Adipocyte (in vitro differentiated cells): ENCODE data around the gene C17orf58.

Experiments used
- DNase-seq: peaks from one replicate; pipeline ENCODE4 v3.0.0-alpha.2; 2015; ENCODE audit warnings: low read depth
- H3K27me3 ChIP-seq: replicated peaks from 2 replicates; pipeline ENCODE4 v1.7.0; 2013; ENCODE audit warnings: mild to moderate bottlenecking, low read length, moderate library complexity; ENCODE audit not compliant: control insufficient read depth, insufficient read depth
- H3K36me3 ChIP-seq: 2 replicates; pipeline ENCODE4 v1.7.0; 2013; ENCODE audit warnings: low read length, mild to moderate bottlenecking, moderate library complexity; ENCODE audit not compliant: control insufficient read depth, insufficient read depth, severe bottlenecking
- H3K4me1 ChIP-seq: 2 replicates; pipeline ENCODE4 v1.7.0; 2013; ENCODE audit warnings: mild to moderate bottlenecking, low read length, moderate library complexity; ENCODE audit not compliant: control insufficient read depth, insufficient read depth
- H3K4me3 ChIP-seq: 2 replicates; pipeline ENCODE4 v1.7.0; 2013; ENCODE audit warnings: mild to moderate bottlenecking, low read length, moderate library complexity
- H3K9ac ChIP-seq: 2 replicates; pipeline ENCODE4 v1.7.0; 2013; ENCODE audit warnings: mild to moderate bottlenecking, low read length, moderate library complexity
- H3K9me3 ChIP-seq: 2 replicates; pipeline ENCODE4 v1.7.0; 2013; ENCODE audit warnings: mild to moderate bottlenecking, low read length, moderate library complexity; ENCODE audit not compliant: control insufficient read depth

Gene C17orf58

DNA sequence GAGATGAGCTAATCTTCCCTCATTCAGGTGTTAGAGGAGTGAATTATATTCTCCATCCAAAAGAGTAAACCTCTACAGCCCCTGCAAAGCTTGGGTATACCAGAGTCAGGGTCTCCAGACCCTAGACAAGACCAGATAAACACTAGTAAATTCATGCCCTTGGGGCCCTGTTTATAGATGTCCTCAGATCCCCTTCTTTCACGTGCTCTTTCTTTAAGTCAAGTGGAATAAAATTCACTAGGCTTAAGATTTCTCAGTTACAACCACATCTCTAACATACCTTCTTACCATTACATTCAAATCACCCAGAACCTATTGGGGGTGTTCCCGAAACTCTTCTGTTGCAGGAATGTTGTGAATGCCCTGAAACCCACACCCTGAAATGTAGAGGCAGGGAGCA is 2.2 kb upstream of the C17orf58 start:
- H3K4me3 ChIP-seq, result no peak overlapping the region
- no peaks in the 10 kb centered on the region for H3K9me3 ChIP-seq
- H3K36me3 ChIP-seq, result no peaks in the 10 kb centered on the region
- H3K9ac ChIP-seq, result no peak overlapping the region
- peak; percentile 47 for DNase-seq
- no peaks in the 10 kb centered on the region for H3K27me3 ChIP-seq
- peaks cover 21% of the 10 kb centered on the region for H3K4me1 ChIP-seq

DNA sequence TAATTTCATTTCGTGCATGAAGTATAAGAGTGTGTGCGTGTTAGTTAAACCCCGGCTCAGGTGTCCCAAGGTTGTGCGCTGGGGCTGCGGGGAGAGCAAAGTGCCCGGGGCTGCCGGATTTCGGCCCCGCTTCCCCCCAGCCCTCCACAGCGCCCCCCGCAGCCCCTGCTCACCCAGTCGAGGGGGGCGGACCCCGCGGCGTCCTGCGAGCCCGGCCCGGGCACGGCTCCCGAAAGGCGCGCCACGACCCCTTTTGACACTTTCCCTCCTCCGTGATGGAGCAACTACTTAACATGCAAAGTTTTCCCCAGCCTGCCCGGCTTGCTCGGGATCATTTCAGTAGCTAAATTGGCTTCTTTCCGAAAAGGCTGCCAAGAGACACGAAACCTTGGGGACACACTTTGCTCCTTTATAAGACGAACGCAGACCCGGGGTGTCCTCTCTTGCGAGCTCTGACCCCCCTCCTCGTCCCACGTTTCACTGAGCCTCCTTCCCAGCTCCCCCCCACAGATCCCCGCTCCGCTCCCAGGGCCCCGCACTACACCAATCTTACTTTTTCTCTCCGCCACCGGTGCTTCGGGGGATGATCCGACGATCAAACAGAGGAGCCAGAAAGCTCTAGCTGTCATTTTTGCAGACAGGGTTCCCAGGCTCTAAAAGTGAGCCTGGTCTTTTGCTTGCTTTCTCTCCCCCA is 552 bp downstream of the C17orf58 start:
- Histone ChIP-seq H3K9me3 (no peaks in the 10 kb centered on the region), H3K27me3 (no peaks in the 10 kb centered on the region), H3K4me1 (peaks cover 24% of the 10 kb centered on the region), H3K4me3 (peak overlapping the region; percentile 87), H3K36me3 (no peaks in the 10 kb centered on the region), H3K9ac (peak overlapping the region; percentile 67)
- DNase-seq, result peak; percentile 62

DNA sequence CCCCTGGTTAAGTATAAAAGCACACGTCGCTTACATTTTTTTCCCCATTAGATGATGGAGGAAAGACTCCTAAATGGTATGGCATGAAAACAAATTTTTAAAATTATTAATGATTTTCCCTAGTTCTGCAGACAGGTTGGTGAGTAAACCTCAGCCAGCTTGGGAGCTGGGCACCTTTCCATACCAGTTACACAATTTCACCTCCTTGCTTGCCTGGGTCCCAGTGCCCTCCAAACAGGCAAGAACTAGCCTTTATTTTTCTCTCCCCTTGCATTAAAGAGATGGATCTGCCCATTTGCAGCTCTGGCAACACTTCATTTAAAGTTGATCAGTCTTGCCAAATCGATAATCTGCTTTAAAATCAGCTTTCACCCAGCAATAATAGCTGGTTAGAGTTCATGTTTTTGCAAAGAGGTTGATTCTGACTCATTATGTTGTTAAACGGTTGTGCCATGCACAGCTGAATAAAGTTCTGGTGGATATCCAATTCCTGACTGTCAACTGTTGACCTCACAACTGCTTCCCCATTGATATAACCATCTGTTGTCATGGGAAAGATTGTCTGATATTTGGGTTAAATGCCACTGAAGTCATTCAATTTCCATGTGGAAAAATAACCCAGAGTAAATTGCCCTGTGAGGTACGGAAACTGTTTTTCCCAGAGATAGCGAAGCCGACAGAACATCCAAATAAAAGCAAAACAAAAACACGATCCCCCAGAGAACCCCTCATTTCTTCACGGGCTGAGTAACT is 1.3 kb downstream of the C17orf58 start:
- Histone ChIP-seq H3K27me3 (no peaks in the 10 kb centered on the region), H3K9me3 (no peaks in the 10 kb centered on the region), H3K36me3 (no peaks in the 10 kb centered on the region), H3K4me3 (peak overlapping the region; percentile 87), H3K9ac (peak overlapping the region; percentile 67), H3K4me1 (peaks cover 24% of the 10 kb centered on the region)
- DNase-seq, result peak; percentile 75

DNA sequence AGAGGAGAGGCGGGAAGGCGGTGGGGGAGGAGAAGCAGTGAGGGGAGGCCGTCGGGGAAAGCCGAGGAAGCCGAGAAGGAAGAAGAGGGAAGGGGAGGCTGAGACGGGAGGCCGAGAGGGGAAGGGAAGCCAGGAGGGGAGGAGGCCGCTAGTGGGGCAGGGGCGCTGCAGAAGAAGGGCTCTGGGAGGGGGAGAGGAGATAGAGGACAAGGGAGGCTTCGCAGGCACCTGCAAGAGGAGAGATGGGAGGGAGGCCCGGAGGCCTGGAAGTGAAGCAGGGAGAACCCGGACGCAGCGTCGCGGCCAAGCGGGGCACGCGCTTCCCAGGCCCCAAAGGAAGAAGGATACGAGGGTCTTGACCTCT is 2.3 kb downstream of the C17orf58 start:
- H3K27me3 ChIP-seq, result no peaks in the 10 kb centered on the region
- peak overlapping the region; percentile 87 for H3K4me3 ChIP-seq
- H3K9ac ChIP-seq, result peak overlapping the region; percentile 91
- H3K4me1 ChIP-seq, result peaks cover 24% of the 10 kb centered on the region
- no peak for DNase-seq
- H3K36me3 ChIP-seq, result no peaks in the 10 kb centered on the region
- no peaks in the 10 kb centered on the region for H3K9me3 ChIP-seq

- Histone ChIP-seq H3K9me3 (no peaks in the 10 kb centered on the region), H3K27me3 (no peaks in the 10 kb centered on the region), H3K9ac (peak overlapping the region; percentile 91), H3K4me3 (peak overlapping the region; percentile 93), H3K4me1 (peaks cover 24% of the 10 kb centered on the region), H3K36me3 (no peaks in the 10 kb centered on the region)
- DNase-seq, result peak; percentile 94
Measured at GRCh38 chr17:67993153-67993997, 2.9 kb downstream of the C17orf58 start.

- peak overlapping the region; percentile 93 for H3K4me3 ChIP-seq
- no peaks in the 10 kb centered on the region for H3K9me3 ChIP-seq
- H3K27me3 ChIP-seq, result no peaks in the 10 kb centered on the region
- no peaks in the 10 kb centered on the region for H3K36me3 ChIP-seq
- DNase-seq, result no peak
- peak overlapping the region; percentile 91 for H3K9ac ChIP-seq
- peaks cover 24% of the 10 kb centered on the region for H3K4me1 ChIP-seq
Measured at GRCh38 chr17:67992548-67993152, 3.6 kb downstream of the C17orf58 start.

- H3K27me3 ChIP-seq, result no peaks in the 10 kb centered on the region
- no peak overlapping the region for H3K9ac ChIP-seq
- no peaks in the 10 kb centered on the region for H3K36me3 ChIP-seq
- H3K9me3 ChIP-seq, result no peaks in the 10 kb centered on the region
- no peak overlapping the region for H3K4me3 ChIP-seq
- peaks cover 18% of the 10 kb centered on the region for H3K4me1 ChIP-seq
- DNase-seq, result no peak
Measured at GRCh38 chr17:67990909-67991308, 5.4 kb downstream of the C17orf58 start.

DNA sequence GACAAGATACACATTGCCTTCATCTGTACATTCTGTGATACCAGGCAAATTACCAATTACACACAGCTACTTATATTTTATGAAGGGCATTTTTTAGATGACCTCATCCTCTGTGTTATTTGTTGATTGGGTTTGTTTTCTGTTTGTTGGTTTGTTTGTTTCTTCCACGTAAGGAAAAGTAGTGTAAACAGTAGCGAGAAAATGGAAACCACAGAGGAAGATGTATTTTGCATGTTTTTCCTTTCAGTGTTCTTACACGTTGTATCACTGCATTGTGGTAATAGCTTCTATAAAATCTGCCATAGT is 12.9 kb downstream of the C17orf58 start:
- no peak for DNase-seq
- Histone ChIP-seq H3K4me1 (peaks cover 3% of the 10 kb centered on the region), H3K9me3 (no peaks in the 10 kb centered on the region), H3K27me3 (no peaks in the 10 kb centered on the region), H3K9ac (no peak overlapping the region), H3K36me3 (peaks cover 7% of the 10 kb centered on the region), H3K4me3 (no peak overlapping the region)

DNA sequence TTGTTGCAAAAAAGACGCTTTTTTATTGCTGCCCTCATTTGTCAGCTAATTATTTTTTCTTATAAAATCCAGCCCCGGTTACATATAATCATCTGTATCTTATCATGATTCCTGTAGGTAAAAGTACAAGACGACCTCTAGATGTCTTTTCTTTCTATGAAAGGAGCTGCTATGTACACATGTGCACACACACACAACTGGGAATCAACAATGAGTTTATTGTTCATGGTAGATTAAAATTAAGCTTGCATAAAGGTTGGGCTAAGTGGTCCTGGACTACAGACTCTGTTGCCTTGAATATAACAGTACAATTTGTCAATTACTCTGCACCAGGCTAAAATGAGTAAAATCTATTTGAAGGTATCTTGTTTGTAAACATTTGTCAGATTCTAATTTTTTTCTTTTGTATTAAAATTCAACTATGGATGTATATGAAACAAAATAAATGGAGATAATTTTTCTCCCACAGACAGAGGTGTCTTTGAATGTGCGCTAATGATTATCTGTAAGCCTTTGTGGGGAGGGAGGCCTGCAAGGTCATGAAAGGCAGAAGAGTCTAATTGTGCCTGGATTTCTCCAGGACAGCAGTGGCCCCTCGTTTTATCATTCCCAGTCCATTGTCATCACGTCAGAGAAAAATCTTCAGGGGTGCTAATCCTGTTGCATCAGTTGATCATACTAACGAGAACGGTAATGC is 13.4 kb downstream of the C17orf58 start:
- Histone ChIP-seq H3K9me3 (no peaks in the 10 kb centered on the region), H3K4me1 (peaks cover 6% of the 10 kb centered on the region), H3K9ac (no peak overlapping the region), H3K27me3 (no peaks in the 10 kb centered on the region), H3K36me3 (peaks cover 7% of the 10 kb centered on the region), H3K4me3 (no peak overlapping the region)
- DNase-seq, result no peak

DNA sequence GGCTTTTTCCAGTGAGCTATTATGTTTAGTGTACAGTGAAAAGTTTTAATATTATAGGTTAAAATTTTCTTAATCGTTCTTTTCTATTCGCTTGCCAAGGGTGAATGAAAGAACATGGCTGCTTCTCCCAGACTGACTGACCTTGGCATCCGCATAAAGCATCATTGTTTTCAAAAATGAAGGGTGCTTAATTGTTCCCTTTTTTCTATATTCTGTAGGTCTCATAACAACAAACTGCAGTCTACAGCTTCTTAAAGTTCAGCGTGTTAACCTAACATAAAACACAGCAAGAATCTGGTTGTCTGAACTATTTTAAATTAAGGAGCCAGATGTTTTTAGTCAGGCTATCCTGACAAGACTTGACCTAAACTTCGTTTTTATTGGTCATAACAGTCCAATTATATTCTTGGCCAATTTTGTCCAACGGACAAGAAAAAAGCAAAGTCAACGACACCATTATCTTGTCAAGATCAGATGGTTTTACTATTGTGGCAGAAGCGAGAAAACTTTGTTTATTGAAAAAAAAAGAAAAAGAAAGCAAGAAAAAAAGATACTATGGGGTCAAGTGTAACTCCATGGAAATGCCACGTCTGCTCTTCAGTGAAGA is 14.1 kb downstream of the C17orf58 start:
- no peak overlapping the region for H3K9ac ChIP-seq
- DNase-seq, result no peak

More for the DNA sequence above, 14.1 kb downstream of the C17orf58 start:
- no peak overlapping the region for H3K4me3 ChIP-seq
- H3K27me3 ChIP-seq, result no peaks in the 10 kb centered on the region
- H3K36me3 ChIP-seq, result peaks cover 7% of the 10 kb centered on the region
- peaks cover 8% of the 10 kb centered on the region for H3K4me1 ChIP-seq
- H3K9me3 ChIP-seq, result no peaks in the 10 kb centered on the region
